ENCODE results near the gene UHMK1.
A peak's percentile ranks its signal among the peaks of the same experiment; 100 is the strongest.
"Not testable (repeated sequence)": the region's sequence is repeated elsewhere in the genome, so short reads cannot be mapped to it uniquely, and the experiment has no call there.

UHMK1 gene

DNA sequence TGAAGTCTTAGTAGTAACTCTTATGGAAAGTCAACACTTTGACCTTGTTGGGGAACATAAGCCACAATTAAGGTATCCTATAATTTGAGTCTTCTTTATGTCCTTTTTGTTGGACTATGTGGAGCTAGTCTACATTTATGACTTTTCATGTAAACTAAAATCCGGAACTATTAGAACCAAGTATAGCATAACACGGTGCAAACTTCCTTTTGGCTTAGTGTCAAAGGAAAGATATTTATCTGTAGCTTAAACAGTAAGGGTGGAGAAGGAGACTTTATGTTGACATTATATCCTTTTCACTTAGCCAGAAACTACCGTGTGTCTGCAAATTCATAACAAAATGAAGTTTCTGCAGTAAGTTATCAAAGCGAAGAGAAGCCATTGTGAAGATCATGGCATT lies 71.2 kb downstream of the UHMK1 start:
- no peak for DNase-seq

DNA sequence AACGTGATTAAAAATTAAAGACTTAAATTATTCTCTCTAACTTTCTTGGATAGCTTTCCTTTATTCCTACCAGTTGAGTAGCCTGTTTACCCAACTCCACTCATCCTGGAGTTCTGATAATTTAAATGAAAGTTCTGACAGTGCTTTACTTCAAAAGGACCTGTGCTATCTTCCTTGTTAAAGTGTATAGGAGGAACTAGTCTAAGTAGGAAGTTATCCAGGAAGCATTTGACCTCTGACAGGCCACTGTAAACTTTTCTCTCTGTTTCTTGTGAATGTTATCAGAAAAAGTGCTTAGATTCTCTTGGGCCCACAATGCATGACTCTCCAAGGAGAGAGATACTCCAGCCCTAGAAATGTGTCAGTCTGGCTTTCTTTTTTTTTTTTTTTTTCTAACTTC lies 73.1 kb downstream of the UHMK1 start:
- DNase-seq, result no peak

DNA sequence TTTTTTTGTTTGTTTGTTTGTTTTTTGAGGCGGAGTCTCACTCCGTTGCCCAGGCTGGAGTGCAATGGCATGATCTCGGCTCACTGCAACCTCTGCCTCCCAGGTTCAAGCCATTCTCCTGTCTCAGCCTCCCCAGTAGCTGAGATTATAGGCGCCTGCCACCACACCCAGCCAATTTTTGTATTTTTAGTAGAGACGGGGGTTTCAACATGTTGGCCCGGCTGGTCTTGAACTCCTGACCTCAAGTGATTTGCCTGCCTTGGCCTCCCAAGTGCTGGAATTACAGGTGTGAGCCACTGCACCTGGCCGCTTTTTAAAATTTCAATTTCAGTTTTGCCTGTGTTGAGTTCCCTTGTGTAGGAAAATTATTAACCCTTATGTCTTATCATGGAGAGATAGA lies 73.5 kb downstream of the UHMK1 start:
- DNase-seq, result not testable (repeated sequence)

DNA sequence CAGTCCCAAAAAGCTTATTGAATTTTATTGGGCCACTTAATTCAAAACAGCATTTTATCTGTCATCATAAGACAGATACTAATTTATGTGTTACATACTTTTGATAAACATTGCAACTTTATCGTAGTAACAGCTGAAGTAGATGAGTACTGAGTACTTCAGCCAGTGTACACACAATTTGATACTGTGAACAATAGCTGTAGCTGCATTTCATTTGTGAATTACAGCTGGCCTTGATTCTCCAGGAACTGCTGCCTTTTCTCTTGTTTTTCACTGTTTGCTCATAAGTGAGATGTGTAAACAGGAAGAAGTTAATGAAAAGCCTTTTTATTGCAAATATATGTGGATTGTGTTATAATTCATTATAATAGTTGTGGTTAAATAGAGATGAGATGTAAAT lies 74.1 kb downstream of the UHMK1 start:
- peak; percentile 68 for DNase-seq

DNA sequence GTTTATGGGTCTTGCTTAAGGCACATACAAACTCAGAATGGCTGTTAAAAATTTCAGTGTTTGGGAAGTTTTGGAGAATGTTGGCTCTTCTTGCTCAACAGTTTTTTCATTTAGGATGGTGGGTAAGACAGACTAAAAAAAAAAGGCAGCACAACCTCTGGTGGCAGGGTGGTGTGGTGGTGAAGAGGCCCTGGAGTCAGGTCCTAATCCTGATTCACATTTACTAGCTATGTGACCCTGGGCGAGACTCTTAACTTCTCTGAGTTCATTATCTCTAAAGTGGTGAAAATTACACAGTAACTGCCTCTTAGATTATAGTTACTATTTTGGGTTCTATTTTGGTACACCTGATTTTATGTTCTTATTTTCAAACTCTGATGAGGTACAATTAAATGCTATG lies 75.5 kb downstream of the UHMK1 start:
- no peak for DNase-seq

DNA sequence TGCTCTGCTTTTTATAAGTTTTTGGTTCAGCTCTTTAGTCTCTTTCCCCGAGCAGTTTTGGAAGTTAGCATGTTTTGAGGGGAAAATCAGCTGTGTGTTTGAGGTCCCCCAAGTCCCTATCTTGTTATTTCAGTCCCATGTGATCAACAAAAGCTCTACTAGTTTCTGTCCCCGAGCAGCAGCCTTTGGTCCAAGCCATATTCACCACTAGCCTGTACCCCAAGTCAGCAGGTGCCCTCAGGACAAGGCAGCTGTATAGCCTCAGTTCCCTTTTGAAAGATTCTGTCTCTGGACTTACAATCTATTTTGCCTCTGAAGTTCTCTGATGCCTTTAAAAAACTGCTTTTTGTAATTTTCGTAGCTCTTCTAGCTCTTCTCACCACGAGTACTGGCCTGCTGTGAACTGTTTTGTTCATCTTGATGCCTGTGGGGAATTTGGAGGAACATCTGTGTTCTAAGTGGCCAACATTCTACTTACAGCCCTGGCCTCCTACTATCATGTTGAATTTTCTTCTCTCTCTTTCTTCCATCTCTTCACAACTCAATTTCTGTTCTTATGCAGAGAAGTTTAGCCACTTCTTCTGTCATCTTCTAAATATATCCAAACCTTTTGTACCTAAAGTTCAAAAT lies 80.6 kb downstream of the UHMK1 start:
- DNase-seq, result no peak

DNA sequence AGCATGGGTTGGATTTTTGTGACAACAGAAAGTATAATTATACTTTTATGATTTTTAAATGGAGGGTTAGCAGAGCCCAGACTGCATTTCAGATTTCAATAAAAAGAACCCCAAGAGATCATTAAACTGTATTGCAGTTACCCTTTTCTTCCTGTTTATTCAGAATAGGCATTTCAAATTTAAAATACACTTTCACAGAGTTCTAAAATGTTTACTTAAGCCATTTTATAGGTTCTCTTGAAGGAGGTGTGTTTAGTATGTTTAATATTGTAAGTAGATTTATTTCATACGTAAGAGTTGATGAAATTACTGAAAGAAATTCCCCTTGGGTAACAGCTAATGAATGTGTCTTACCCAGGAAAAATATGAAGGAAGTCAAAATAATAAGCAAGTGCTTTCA lies 81.3 kb downstream of the UHMK1 start:
- no peak for DNase-seq

All from NCI-H1092 treated with DMSO at 0.1 percent for 48 hours (cell line).